Epithelial cell of proximal tubule (primary cell): Measurements from ENCODE around the gene PODN. TPM values are rescaled to one million over a fixed set of nuclear protein-coding genes. Genes with fewer than 3 reads are reported as not detected.

Experiments
- DNase-seq: peaks from one replicate; pipeline ENCODE4 v3.0.0-alpha.2; 2011; ENCODE audit warnings: low read depth
- H3K4me3 ChIP-seq: 2 replicates; pipeline ENCODE4 v1.5.1; 2011; ENCODE audit warnings: low read depth, mild to moderate bottlenecking, low read length
- CTCF ChIP-seq: conservative IDR thresholded peaks from 2 replicates; pipeline ENCODE4 v1.5.1; 2012; ENCODE audit warnings: low read depth, mild to moderate bottlenecking, low read length
- total RNA-seq: library from RNA; depleted of rRNA; stranded (reverse); fragments of >200 nt; gene quantifications from 2 replicates; pipeline ENCODE4 v1.2.3, GENCODE V29; 2015

PODN gene
- total RNA-seq, 1 donor from 2014 or later: 0.06 TPM

- DNase-seq: no peak
- TF ChIP-seq CTCF: no peak
- no peak overlapping the region for H3K4me3 ChIP-seq
Measured at GRCh38 chr1:53038566-53038965, 23.4 kb upstream of the PODN start.

- H3K4me3 ChIP-seq: no peak overlapping the region
- no peak for DNase-seq
- TF ChIP-seq CTCF: no peak
Measured at GRCh38 chr1:53043271-53043670, 18.7 kb upstream of the PODN start.

- H3K4me3 ChIP-seq: no peak overlapping the region
- no peak for TF ChIP-seq CTCF
- DNase-seq: no peak
Measured at GRCh38 chr1:53044926-53045325, 17.1 kb upstream of the PODN start.

- TF ChIP-seq CTCF: no peak
- no peak for DNase-seq
- no peak overlapping the region for H3K4me3 ChIP-seq
Measured at GRCh38 chr1:53046930-53047329, 15.1 kb upstream of the PODN start.

- H3K4me3 ChIP-seq: no peak overlapping the region
- no peak for TF ChIP-seq CTCF
- DNase-seq: peak; percentile 52
Measured at GRCh38 chr1:53047737-53048736, 14.0 kb upstream of the PODN start.

- no peak for DNase-seq
- H3K4me3 ChIP-seq: no peak overlapping the region
- no peak for TF ChIP-seq CTCF
Measured at GRCh38 chr1:53048960-53049573, 12.9 kb upstream of the PODN start.

- no peak for TF ChIP-seq CTCF
- no peak for DNase-seq
- no peak overlapping the region for H3K4me3 ChIP-seq
Measured at GRCh38 chr1:53049574-53049967, 12.4 kb upstream of the PODN start.
